GM15510 (cell line): ENCODE measurements around the gene MTNR1A.

Experiments
- POLR2A ChIP-seq: IDR thresholded peaks from 3 replicates; pipeline ENCODE4 v1.6.1; 2011; ENCODE audit warnings: borderline replicate concordance; ENCODE audit not compliant: insufficient read length; ENCODE audit errors: extremely low read depth

Gene MTNR1A

DNA sequence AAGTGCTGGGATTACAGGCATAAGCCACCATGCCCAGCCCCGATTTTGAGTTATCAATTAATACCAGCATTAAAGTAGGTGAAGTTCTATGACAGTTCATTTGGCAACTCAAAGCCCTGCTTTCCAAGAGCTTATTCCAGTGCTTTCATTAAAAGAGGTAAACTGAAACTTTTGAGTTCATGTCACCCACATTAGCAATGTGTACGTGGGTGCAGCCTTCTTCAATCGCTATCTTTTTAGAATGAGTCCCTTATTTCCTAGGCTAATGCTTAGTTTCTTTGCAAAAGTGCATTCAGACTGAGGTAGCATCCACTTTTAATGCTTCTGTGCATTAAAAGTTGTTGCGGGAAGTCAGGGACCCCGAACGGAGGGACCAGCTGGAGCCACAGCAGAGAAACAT lies 26.1 kb upstream of the MTNR1A start:
- no peak for TF ChIP-seq POLR2A

DNA sequence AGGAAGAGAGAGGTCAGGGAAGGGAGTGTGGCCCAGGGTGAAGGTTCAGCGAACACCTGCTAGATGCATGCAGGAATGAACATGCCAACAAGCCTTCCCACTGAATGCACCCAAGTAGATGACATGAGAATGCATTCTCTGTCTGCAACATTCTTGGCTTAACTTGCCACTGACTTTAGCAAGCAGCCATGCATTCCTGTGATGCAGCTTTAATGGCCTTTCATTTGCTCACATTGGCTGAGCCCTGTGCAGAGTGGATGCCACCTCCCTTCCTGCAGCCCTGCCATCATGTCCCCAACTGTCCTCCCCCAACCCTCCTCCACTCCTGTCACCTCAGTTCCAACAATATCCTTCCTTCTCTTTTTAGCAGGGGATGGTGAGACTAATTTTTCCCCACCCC lies 25.3 kb upstream of the MTNR1A start:
- no peak for TF ChIP-seq POLR2A

DNA sequence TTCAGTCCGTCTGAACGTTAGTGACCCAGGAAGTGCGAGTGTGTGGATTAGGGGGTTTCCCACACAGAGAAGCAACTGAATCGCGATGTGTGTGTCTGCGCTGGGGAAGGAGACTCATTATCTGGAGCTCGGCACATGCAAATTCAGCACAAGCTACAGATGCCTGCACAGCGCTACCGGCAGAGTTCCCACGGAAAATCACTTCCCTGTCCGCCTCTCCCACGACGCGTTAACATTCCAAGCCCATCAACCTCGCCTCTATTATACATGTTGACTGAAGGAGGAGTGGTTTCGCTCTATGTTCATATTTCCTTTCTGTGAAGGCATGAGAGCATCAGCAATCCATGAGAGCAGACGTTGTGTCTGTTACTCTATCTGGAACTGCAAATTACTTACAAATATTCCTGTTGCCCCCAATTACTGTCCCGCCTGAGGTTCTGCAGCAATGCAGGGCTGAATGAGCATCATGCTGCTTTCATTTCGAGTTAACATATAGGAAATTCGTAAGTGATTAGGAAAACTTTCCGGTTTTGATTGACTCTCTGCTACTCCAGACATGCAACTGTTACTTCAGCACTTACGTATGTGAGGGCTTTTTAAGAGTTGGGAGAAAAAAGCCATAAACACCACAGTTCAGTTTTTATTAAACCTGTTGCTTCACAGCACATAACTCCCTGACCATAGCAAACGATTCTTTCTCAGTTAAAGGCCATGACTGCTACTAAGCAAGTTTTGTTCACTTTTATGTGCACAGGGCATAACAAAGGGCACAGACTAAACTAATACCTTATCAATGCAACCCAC lies 15.0 kb upstream of the MTNR1A start:
- TF ChIP-seq POLR2A, result no peak

DNA sequence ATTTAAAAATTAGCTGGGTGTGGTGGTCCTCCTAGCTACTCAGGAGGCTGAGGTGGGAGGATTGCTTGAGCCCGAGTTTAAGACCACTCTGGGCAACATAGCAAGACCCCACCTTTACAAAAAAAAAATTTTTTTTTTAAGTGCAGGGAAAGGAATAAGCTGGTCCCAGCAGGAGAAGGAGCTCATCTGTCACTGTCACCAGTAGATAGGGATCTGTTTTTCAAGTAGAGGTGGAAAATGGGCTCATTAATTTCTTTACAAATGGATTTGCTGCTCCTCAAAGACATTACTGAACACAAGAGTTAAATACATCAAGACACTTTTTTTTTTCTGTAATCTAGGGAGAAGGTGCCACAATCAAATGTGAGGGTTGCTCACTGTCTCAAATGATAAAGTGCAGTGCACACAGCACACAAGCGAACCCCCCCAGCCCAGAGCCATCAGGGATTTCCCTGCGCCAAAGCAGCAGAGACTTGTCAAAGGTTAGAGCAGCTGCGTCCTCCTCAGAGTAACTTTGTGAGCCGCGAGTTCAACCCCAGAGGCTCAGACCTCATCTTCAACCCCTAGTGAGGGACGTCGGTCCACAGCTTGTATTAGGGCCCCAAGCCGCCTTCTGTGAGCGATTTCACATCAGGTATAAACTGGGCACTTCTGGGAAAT lies 14.3 kb upstream of the MTNR1A start:
- TF ChIP-seq POLR2A, result no peak

DNA sequence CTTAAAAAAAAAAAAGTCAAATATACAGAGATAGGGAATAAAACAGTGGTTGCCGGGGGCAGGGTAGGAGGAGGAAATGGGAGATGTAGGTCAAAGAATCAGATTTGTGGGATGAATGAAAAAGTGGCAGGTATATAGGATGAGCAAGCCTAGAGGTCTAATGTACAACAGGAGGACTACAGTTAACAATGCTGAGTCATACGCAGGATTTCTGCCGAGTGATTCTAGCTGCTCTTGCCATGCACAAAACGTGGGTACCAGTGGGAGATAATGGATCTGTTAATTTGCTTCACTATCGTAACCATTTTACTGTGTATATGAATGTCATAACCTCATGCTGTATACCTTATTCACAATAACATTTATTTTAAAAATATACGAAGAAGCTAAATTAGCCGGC lies 10.7 kb upstream of the MTNR1A start:
- TF ChIP-seq POLR2A, result no peak

DNA sequence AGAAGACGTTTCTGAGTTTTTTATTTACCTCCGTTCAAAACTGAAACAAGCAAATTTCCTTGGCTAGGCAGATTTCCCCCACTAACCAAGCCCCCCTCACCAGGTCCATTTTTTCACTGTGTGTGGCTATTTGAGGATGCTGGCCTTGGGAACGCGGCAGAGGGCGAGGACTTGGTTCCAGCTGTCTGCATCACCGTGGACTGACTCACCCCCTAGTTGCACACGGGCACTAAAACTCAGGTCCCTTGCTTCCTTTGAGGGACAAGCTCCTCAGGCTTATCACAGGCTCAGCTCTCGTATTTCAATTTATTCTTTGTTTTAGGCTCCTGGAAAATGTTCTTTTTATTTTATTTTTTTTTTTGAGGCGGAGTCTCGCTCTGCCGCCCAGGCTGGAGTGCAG lies 8.4 kb upstream of the MTNR1A start:
- no peak for TF ChIP-seq POLR2A

DNA sequence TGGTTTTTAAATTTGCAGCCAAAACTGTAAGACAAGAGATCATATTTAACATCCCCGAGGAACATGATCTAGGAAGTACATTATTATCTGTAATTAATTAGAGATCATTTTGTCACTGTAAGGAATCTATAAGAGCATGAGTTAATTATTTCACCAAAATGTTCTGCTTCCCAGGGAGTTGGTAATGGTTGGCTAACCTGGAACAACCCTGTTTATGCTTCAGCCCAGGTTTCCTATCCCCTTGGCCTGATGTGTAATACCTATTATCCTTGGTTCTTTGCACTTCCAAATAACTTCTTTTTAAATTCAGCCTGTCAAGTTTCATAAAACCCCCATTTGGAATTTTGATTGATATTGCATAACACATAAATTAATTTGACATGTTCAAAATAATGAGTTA lies 6.4 kb upstream of the MTNR1A start:
- TF ChIP-seq POLR2A, result no peak

DNA sequence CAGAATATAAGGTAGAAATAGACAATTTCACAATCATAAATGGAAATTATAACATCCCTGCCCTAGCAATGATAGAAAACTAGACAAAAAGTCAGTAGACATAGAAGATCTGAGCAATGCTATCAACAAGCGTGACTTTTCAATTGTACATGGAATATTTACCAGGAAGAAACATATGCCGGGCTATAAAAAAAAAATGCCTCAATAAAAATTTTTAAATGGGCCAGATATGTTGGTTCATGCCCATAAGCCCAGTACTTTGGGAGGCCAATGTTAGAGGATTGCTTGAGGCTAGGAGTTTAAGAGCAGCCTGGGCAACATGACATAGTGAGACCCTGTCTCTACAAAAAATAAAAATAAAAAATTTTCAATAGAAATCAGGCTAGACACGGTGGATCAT lies 5.3 kb upstream of the MTNR1A start:
- no peak for TF ChIP-seq POLR2A

DNA sequence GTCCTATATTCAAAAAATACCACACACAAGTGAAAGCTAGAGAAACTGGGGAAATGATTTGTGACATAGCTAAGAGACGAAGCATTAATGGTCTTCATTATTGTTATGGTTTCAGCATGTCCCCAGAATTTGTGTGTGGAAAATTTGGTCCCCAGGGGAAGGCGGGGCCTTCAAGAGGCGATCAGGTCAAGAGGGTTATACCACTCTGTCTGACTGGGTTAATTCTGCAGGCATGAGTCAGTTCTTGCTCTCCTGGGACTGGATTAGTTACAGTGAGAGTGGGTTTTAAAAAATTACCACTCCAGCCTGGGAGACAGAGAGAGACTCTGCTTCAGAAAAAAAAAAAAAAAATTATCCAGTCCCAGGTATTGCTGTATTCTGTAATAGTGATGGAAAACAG lies 2.1 kb upstream of the MTNR1A start:
- TF ChIP-seq POLR2A, result no peak

DNA sequence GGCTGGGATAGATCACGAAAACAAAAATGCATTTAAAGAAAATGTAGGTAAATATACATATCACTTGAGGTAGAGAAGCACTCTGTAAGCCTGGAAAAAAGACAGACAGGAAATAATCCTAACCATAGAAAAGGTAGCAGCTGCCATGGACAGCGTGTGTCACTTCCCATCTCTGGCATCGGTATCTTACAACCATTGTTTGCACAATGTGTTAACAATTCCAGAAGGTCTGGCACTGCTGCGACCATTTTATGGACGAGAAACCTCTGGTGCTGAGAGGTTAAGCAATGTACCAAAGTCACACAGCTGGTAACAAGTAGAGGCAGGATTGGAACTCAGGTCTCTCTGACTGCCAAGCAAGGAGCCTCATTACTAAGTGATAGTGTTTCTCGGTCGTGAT lies 1.7 kb upstream of the MTNR1A start:
- TF ChIP-seq POLR2A, result no peak

DNA sequence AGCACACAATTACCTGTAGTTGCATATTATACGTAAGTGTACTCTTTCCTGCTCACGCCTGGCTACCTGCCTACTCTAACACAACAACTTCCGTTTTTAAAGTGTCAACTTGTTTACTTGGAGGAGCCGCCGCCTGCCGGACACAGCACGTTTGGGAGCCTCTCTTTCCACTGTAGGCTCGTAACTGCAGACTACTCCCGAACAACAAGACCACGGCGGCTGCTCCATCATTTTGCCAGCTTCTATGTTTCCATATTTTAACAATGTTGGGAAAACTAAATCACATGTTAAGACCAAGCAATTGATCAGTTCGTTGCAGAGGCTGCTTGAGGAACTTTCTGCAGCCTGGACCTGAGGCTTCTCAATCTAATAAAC lies 841 bp downstream of the MTNR1A start:
- no peak for TF ChIP-seq POLR2A

DNA sequence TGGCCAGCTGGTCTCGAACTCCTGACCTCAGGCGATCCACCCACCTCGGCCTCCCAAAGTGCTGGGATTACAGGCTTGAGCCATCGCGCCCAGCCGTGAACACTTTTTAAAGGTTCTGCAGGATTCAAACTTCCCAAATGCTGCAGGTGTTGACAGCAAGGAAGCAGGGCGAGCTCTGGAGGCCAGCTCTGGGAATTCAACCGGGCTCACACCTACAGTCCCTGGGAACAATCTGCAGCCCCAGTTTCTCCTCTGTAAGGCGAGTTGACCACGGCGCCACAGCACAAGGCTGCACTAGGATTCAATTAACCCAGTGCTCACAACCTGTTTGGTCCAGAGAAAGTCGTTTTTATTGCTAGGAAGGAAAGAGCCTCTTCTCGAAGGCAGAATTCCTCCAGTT lies 1.6 kb downstream of the MTNR1A start:
- TF ChIP-seq POLR2A, result no peak

DNA sequence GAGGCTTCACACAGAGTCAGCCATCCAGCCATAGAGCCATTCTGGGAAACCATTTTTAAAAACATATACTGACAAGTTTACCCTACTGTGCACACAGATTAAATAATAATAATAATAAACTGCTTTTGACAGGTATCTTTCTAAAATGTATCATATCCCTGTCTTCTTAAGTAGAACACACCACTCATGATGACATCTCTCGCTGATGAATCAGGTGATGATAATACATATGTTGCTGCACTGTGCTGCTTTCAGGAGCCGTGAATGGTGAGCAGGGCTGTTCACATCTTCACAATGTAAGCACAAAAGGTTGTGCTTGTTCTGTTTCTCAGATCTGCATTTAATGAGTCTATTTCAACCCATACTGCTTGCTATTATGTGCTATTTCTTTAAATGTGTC lies 3.5 kb downstream of the MTNR1A start:
- TF ChIP-seq POLR2A, result no peak

DNA sequence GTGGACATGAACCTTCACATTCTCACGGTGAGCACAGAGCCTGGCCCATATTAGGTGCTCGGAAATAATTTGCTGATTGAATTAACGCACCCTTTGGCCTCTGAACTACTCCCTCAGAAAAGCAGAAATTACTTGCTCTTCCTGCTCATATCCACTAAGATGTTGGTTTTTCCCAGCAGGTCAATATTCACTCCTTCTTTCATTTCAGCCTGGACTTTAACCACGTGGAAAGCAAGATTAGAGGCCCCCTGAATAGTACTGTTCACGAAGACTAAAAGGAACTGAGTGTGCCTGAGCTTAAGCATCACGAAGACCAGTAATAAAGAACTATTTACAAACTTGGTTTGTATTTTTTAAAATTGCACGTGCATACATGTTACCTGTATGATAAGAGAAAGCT lies 9.9 kb downstream of the MTNR1A start:
- no peak for TF ChIP-seq POLR2A

DNA sequence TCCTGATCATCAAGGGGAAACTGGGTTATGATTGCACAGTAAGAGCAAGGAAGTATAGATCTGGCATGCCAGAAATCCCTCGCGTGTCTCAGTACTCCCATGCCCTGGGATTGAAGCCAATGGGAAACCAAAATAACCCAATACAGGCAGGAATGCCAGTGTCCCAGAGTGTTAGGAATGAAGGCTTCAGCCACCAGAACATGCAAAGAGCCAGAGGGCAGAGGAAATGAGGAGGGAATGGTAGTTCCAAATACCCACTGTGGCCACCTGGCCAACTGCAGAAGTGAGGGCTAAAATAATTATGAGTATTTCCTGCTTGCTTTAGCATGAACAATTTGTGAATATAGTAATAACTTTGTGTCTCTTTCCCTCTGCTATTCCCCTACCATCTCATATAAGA lies 12.2 kb downstream of the MTNR1A start:
- TF ChIP-seq POLR2A, result no peak

DNA sequence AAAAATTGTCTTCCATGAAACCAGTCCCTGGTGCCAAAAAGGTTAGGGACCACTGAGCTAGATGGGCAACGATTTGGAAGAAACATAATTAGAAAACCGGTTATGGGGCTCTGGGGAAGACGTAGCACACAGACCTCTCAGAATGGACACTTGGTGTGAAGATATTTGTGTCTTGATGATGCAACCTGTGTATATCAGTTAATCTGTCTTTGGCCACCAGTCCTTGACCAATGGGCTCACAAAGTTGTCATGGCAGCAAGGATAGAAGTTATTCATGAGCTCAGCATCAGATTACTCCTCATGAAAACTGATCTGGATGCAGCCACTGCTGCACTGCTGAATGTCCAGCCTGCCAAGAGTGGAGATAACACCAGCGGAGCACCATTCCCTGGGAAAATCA lies 13.6 kb downstream of the MTNR1A start:
- no peak for TF ChIP-seq POLR2A
